Vagina (tissue), 2 donors: ENCODE data around the gene DUSP5. TPM values are rescaled to one million over a fixed set of nuclear protein-coding genes. Genes with fewer than 3 reads are reported as not detected.
A peak's percentile ranks its signal among the peaks of the same experiment; 100 is the strongest.

ENCODE experiments used
- DNase-seq, 2 donors: peaks; one replicate each; pipeline ENCODE4 v3.0.0-alpha.2; 2017; ENCODE audit errors: extremely low spot score in 2 of 2
- H3K27ac ChIP-seq: fragments of 200-600 bp; sonication (generic); one replicate; pipeline ENCODE4 v1.5.1; 2019
- H3K27me3 ChIP-seq: fragments of 200-600 bp; sonication (generic); one replicate; pipeline ENCODE4 v1.5.1; 2019
- H3K36me3 ChIP-seq, 2 donors: fragments of 200-600 bp; sonication (generic); one replicate each; pipeline ENCODE4 v1.5.1; 2017 to 2019
- H3K4me1 ChIP-seq: fragments of 200-600 bp; sonication (generic); one replicate; pipeline ENCODE4 v1.5.1; 2019
- H3K4me3 ChIP-seq, 2 donors: fragments of 200-600 bp; sonication (generic); 1 replicate in 1 of 2; 2 replicates in 1 of 2; pipeline ENCODE4 v1.5.1; 2016 to 2019
- H3K9me3 ChIP-seq: fragments of 200-600 bp; sonication (generic); one replicate; pipeline ENCODE4 v1.5.1; 2019
- POLR2A ChIP-seq, 2 donors: fragments of 450-650 bp; IDR thresholded peaks; one replicate each; pipeline ENCODE4 v1.6.1; 2017; ENCODE audit warnings: antibody characterized with exemption in 2 of 2, mild to moderate bottlenecking in 2 of 2, moderate library complexity in 2 of 2
- POLR2AphosphoS5 ChIP-seq, 2 donors: sonication (generic); formaldehyde crosslinking; IDR thresholded peaks; one replicate each; pipeline ENCODE4 v1.9.0; 2017; ENCODE audit warnings: antibody characterized with exemption in 2 of 2, mild to moderate bottlenecking in 2 of 2, low read depth in 1 of 2; ENCODE audit not compliant: insufficient read depth in 1 of 2
- intact Hi-C: fragments of 100-400 bp; cut with DNase I; formaldehyde crosslinking; loops from one replicate; pipeline ENCODE4 v1.15.1; 2023
- total RNA-seq: library from RNA; depleted of rRNA; stranded (reverse); fragments of >200 nt; gene quantifications from one replicate; pipeline ENCODE4 v1.2.3, GENCODE V29; 2016
- TF ChIP-seq, protein P1 (sequence below), 3 experiments: fragments of 450-650 bp in 2 of 3; fragments of 200-600 bp in 1 of 3; sonication (generic) in 1 of 3; IDR thresholded peaks; one replicate each; pipeline ENCODE4 v1.5.1; 2017 to 2019; ENCODE audit warnings: antibody characterized with exemption in 3 of 3, mild to moderate bottlenecking in 2 of 3, moderate library complexity in 2 of 3

Gene DUSP5
- total RNA-seq, 1 donor from 2014 or later, result 75.1 TPM

DNA sequence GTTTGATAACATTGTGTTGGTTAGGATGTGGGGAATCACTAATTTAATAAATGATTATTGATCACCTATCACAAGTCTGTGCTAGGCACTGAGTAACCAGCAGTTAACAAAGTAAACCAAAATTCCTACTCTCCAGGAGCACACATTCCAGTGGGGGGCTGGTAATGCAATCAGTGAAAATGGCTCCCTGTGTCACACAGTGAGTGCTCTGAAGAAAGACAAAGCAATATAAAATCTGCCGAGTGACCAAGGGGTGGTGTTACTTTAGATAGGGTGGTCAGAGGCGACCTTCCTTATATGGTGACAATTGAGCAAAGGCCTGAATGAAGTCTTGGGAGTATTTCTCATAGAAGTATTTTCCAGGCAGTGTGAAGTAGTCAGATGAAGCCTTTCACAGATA lies 56.2 kb downstream of the DUSP5 start:
- intact Hi-C loops, result no loop called here
- DNase-seq, result no peak
- H3K27ac ChIP-seq, result no peak overlapping the region
- TF ChIP-seq, protein P1, sequence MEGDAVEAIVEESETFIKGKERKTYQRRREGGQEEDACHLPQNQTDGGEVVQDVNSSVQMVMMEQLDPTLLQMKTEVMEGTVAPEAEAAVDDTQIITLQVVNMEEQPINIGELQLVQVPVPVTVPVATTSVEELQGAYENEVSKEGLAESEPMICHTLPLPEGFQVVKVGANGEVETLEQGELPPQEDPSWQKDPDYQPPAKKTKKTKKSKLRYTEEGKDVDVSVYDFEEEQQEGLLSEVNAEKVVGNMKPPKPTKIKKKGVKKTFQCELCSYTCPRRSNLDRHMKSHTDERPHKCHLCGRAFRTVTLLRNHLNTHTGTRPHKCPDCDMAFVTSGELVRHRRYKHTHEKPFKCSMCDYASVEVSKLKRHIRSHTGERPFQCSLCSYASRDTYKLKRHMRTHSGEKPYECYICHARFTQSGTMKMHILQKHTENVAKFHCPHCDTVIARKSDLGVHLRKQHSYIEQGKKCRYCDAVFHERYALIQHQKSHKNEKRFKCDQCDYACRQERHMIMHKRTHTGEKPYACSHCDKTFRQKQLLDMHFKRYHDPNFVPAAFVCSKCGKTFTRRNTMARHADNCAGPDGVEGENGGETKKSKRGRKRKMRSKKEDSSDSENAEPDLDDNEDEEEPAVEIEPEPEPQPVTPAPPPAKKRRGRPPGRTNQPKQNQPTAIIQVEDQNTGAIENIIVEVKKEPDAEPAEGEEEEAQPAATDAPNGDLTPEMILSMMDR (IDR thresholded peaks at IDR 0.05), result no peak
- TF ChIP-seq POLR2A (IDR thresholded peaks at IDR 0.05) (no peak), POLR2AphosphoS5 (IDR thresholded peaks at IDR 0.05; ENCODE audit: insufficient read depth in 1 of 2, low read depth in 1 of 2) (no peak)
- H3K9me3 ChIP-seq, result no peaks in the 10 kb centered on the region
- H3K4me1 ChIP-seq, result no peaks in the 10 kb centered on the region
- H3K27me3 ChIP-seq, result no peaks in the 10 kb centered on the region
- H3K36me3 ChIP-seq, result no peaks in the 10 kb centered on the region
- no peak overlapping the region for H3K4me3 ChIP-seq

DNA sequence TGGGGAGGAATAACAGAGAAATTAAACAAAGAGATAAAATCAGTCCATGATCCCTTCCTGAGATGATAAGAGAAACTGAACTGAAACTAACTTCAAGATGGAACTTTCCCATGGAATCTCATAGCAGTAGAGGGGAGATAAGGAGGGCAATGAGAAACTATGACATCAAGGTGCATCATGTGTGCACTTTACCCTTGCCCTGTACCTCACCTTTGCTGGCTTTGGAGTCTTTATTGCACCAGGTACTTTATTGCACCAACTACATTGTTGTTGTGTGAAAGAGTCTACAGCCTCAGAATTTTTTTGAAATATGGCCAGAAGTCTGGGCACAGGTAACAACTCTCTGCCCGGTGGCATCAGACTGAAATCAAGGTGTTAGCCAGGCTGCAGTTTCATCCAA lies 58.6 kb downstream of the DUSP5 start:
- no peaks in the 10 kb centered on the region for H3K4me1 ChIP-seq
- no peak for DNase-seq
- intact Hi-C loops, result no loop called here
- no peaks in the 10 kb centered on the region for H3K27me3 ChIP-seq
- H3K36me3 ChIP-seq, result no peaks in the 10 kb centered on the region
- H3K4me3 ChIP-seq, result no peak overlapping the region
- TF ChIP-seq POLR2AphosphoS5 (IDR thresholded peaks at IDR 0.05; ENCODE audit: insufficient read depth in 1 of 2, low read depth in 1 of 2) (no peak), POLR2A (IDR thresholded peaks at IDR 0.05) (no peak)
- TF ChIP-seq, protein P1 (IDR thresholded peaks at IDR 0.05), result no peak
- H3K27ac ChIP-seq, result no peak overlapping the region
- H3K9me3 ChIP-seq, result no peaks in the 10 kb centered on the region

DNA sequence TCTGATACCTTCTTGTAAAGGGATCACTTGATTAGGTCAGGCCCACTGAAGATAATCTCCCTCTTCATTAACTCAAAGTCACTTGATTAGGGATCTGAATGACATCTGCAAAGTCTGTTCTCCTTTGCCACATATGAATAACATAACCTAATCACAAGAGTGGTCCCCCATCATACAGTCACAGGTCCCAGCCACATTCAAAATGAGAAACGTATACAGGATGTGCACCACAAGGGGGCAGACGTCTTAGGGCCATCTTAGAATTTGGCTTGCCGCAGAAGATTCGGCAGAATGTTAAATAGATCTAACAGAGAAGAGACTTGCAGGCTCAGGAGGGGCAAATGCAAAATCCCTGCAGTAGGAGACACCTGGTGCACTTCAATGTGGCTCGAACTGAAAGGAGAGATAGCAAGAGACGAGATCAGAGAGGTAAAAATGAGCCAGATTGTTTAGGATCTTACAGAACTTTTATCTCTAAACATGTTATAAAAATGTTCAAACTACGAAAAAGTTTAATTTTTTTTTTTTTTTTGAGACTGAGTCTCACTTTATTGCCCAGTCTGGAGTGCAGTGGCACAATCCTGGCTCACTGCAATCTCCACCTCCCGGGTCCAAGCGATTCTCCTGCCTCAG lies 59.4 kb downstream of the DUSP5 start:
- intact Hi-C loops, result no loop called here
- DNase-seq, result no peak

DNA sequence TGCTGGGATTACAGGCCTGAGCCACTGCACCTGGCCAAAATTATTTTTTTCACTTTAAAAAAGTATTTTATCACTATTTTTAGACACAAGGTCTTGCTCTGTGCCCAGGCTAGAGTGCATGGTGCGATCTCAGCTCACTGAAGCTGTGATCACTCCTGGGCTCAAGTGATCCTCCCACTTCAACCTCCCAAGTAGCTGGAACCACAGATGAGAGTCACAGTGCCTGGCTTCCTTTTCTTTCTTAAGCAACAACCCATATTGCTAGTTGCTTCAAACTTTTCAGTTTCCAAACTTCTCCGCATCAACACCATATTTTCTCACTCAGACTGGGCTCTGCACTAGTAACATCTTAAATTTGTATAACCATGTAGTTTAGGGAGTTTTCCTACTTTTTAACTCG lies 60.3 kb downstream of the DUSP5 start:
- H3K27me3 ChIP-seq, result no peaks in the 10 kb centered on the region
- no peaks in the 10 kb centered on the region for H3K9me3 ChIP-seq
- intact Hi-C loops, result no loop called here
- H3K4me3 ChIP-seq, result no peak overlapping the region
- no peak overlapping the region for H3K27ac ChIP-seq
- H3K4me1 ChIP-seq, result no peaks in the 10 kb centered on the region
- H3K36me3 ChIP-seq, result no peaks in the 10 kb centered on the region
- TF ChIP-seq POLR2AphosphoS5 (IDR thresholded peaks at IDR 0.05; ENCODE audit: insufficient read depth in 1 of 2, low read depth in 1 of 2) (no peak), POLR2A (IDR thresholded peaks at IDR 0.05) (no peak)
- TF ChIP-seq, protein P1 (IDR thresholded peaks at IDR 0.05), result no peak
- no peak for DNase-seq

More for the DNA sequence above, 59.4 kb downstream of the DUSP5 start:
- Histone ChIP-seq H3K4me3 (no peak overlapping the region), H3K27ac (no peak overlapping the region), H3K36me3 (no peaks in the 10 kb centered on the region), H3K9me3 (no peaks in the 10 kb centered on the region), H3K27me3 (no peaks in the 10 kb centered on the region), H3K4me1 (no peaks in the 10 kb centered on the region)
- TF ChIP-seq POLR2A (IDR thresholded peaks at IDR 0.05), result no peak
- TF ChIP-seq, protein P1 (IDR thresholded peaks at IDR 0.05), result peak; percentile 18 to 38 (median 27)

DNA sequence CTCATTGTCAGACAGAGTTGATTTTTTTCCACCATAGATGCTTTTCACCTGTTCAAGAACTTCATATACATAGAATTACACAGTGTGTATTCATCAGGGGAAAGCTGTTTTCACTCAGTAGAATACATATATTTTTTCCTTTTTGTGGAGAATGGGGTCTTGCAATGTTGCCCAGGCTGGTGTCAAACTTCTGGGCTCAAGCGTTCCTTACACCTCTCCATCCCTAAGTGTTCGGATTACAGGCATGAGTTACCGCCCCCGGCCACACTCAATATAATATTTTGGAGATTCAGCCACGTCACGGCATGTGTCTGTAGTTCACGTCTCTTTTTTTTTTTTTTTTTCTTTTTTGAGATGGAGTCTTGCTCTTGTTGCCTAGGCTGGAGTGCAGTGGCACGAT lies 62.3 kb downstream of the DUSP5 start:
- Histone ChIP-seq H3K27me3 (no peaks in the 10 kb centered on the region), H3K36me3 (no peaks in the 10 kb centered on the region), H3K9me3 (no peaks in the 10 kb centered on the region), H3K27ac (no peak overlapping the region), H3K4me3 (no peak overlapping the region), H3K4me1 (no peaks in the 10 kb centered on the region)
- intact Hi-C loops, result loop anchor here (10.0 kb wide), 2 partner anchors 255 to 345 kb away; partner anchors contain the start of gene SMNDC1
- DNase-seq, result no peak
- TF ChIP-seq, protein P1 (IDR thresholded peaks at IDR 0.05), result no peak
- TF ChIP-seq POLR2A (IDR thresholded peaks at IDR 0.05) (no peak), POLR2AphosphoS5 (IDR thresholded peaks at IDR 0.05; ENCODE audit: insufficient read depth in 1 of 2, low read depth in 1 of 2) (no peak)
